ENCODE measurements around the gene WT1.
A peak's percentile ranks its signal among the peaks of the same experiment; 100 is the strongest.

WT1 gene

DNA sequence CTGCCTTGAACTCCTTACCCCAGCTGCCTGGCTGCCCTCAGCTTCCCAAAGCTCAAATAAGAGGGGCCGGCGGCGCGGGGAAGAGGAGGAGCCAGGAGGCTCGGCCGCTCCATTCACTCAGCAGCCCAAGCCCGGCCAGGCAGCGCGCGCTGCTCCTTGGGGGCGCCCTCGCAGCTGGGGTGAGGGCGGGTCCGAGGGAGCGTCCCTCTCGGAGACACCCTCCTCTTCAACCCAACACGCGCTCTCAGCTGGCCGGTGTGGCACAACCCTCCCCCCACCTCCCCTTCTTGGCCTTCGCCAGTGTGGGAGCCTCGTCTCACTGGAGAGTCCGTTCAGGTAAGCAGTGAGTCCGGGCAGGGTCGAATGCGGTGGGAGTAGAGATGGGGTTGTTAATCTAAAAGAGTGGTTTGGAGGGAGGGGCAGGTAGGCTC, at the start of gene WT1:
TSS of gene WT1 (minus strand) at position 29 of the 431 bp plus-strand sequence.
- CTCF ChIA-PET: interaction anchor here (0.6 kb wide), 1 partner anchor 114 kb away, joined by 3 read pairs; no protein-coding TSS in a partner anchor
- H3K4me3 ChIP-seq (ENCODE audit: low read depth, low read length): peak within 1 kb of the TSS; percentile 64
- no peaks in the 10 kb centered on the region for H3K9me3 ChIP-seq (ENCODE audit: control insufficient read depth, insufficient read depth, low read depth, low read length)
- no peaks in the 10 kb centered on the region for H3K36me3 ChIP-seq (ENCODE audit: control insufficient read depth in 2 of 2, insufficient read depth in 1 of 2, low read length in 2 of 2)
- no peak within 1 kb of the TSS; the same call in 1 of the 2 replicates for H3K27ac ChIP-seq (ENCODE audit: extremely low read depth, low read depth, low read length)
- POLR2A ChIA-PET: interaction anchor here (1.4 kb wide), 1 partner anchor 15 kb away, joined by 4 read pairs; no protein-coding TSS in a partner anchor
- H3K4me1 ChIP-seq (ENCODE audit: control insufficient read depth, insufficient read depth, low read length): no peaks in the 10 kb centered on the region
- TF ChIP-seq ZBTB20 (tag by site-specific recombination; IDR thresholded peaks at IDR 0.05) (no peak), ZNF529 (tag by site-specific recombination; IDR thresholded peaks at IDR 0.05; ENCODE audit: insufficient replicate concordance) (no peak), KLF7 (tag by site-specific recombination; IDR thresholded peaks at IDR 0.05; ENCODE audit: borderline replicate concordance) (no peak), ZFHX2 (tag by site-specific recombination; conservative IDR thresholded peaks at IDR 0.05) (0 out of 2 replicates have a peak, but pooled peaks have one; percentile 16), ZFP41 (tag by site-specific recombination; IDR thresholded peaks at IDR 0.05; ENCODE audit: borderline replicate concordance) (no peak), INSM2 (tag by site-specific recombination; IDR thresholded peaks at IDR 0.05) (no peak), ZNF423 (tag by site-specific recombination; IDR thresholded peaks at IDR 0.05) (no peak), ZNF292 (tag by site-specific recombination; IDR thresholded peaks at IDR 0.05; ENCODE audit: borderline replicate concordance, low read depth) (no peak), ZNF510 (tag by site-specific recombination; IDR thresholded peaks at IDR 0.05; ENCODE audit: insufficient replicate concordance) (no peak), ZNF366 (tag by site-specific recombination; conservative IDR thresholded peaks at IDR 0.05) (no peak), ZNF146 (tag by site-specific recombination; IDR thresholded peaks at IDR 0.05) (no peak), KLF8 (tag by site-specific recombination; IDR thresholded peaks at IDR 0.05) (no peak), ZNF654 (tag by site-specific recombination; IDR thresholded peaks at IDR 0.05; ENCODE audit: low read depth) (no peak), ZNF501 (tag by site-specific recombination; IDR thresholded peaks at IDR 0.05) (no peak), ZBTB17 (tag by site-specific recombination; IDR thresholded peaks at IDR 0.05) (no peak), ZFP37 (tag by site-specific recombination; IDR thresholded peaks at IDR 0.05) (no peak), SCRT1 (tag by site-specific recombination; IDR thresholded peaks at IDR 0.05; ENCODE audit: borderline replicate concordance) (no peak), ZNF184 (tag by site-specific recombination; IDR thresholded peaks at IDR 0.05) (no peak), YY2 (tag by site-specific recombination; IDR thresholded peaks at IDR 0.05) (no peak), ZNF747 (tag by site-specific recombination; IDR thresholded peaks at IDR 0.05) (no peak), GLIS2 (tag by site-specific recombination; IDR thresholded peaks at IDR 0.05) (peak; percentile 47; the same call in 1 of the 2 replicates), ZIC2 (tag by site-specific recombination; IDR thresholded peaks at IDR 0.05) (no peak), ZNF416 (tag by site-specific recombination; IDR thresholded peaks at IDR 0.05) (no peak), ZNF623 (tag by site-specific recombination; IDR thresholded peaks at IDR 0.05) (no peak), ZNF561 (tag by site-specific recombination; IDR thresholded peaks at IDR 0.05; ENCODE audit: borderline replicate concordance) (no peak), SP3 (tag by site-specific recombination; IDR thresholded peaks at IDR 0.05) (peak; percentile 35; the same call in 1 of the 2 replicates)
- TF ChIP-seq, protein P1, sequence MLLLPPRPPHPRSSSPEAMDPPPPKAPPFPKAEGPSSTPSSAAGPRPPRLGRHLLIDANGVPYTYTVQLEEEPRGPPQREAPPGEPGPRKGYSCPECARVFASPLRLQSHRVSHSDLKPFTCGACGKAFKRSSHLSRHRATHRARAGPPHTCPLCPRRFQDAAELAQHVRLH (tag by site-specific recombination; IDR thresholded peaks at IDR 0.05): no peak
- TF ChIP-seq, protein P2, sequence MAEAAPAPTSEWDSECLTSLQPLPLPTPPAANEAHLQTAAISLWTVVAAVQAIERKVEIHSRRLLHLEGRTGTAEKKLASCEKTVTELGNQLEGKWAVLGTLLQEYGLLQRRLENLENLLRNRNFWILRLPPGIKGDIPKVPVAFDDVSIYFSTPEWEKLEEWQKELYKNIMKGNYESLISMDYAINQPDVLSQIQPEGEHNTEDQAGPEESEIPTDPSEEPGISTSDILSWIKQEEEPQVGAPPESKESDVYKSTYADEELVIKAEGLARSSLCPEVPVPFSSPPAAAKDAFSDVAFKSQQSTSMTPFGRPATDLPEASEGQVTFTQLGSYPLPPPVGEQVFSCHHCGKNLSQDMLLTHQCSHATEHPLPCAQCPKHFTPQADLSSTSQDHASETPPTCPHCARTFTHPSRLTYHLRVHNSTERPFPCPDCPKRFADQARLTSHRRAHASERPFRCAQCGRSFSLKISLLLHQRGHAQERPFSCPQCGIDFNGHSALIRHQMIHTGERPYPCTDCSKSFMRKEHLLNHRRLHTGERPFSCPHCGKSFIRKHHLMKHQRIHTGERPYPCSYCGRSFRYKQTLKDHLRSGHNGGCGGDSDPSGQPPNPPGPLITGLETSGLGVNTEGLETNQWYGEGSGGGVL (tag by site-specific recombination; IDR thresholded peaks at IDR 0.05): peak; percentile 42
- TF ChIP-seq, protein P3, sequence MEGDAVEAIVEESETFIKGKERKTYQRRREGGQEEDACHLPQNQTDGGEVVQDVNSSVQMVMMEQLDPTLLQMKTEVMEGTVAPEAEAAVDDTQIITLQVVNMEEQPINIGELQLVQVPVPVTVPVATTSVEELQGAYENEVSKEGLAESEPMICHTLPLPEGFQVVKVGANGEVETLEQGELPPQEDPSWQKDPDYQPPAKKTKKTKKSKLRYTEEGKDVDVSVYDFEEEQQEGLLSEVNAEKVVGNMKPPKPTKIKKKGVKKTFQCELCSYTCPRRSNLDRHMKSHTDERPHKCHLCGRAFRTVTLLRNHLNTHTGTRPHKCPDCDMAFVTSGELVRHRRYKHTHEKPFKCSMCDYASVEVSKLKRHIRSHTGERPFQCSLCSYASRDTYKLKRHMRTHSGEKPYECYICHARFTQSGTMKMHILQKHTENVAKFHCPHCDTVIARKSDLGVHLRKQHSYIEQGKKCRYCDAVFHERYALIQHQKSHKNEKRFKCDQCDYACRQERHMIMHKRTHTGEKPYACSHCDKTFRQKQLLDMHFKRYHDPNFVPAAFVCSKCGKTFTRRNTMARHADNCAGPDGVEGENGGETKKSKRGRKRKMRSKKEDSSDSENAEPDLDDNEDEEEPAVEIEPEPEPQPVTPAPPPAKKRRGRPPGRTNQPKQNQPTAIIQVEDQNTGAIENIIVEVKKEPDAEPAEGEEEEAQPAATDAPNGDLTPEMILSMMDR (tag by site-specific recombination; IDR thresholded peaks at IDR 0.05): peak; percentile 42; the same call in 1 of the 2 replicates
- TF ChIP-seq, protein P4, sequence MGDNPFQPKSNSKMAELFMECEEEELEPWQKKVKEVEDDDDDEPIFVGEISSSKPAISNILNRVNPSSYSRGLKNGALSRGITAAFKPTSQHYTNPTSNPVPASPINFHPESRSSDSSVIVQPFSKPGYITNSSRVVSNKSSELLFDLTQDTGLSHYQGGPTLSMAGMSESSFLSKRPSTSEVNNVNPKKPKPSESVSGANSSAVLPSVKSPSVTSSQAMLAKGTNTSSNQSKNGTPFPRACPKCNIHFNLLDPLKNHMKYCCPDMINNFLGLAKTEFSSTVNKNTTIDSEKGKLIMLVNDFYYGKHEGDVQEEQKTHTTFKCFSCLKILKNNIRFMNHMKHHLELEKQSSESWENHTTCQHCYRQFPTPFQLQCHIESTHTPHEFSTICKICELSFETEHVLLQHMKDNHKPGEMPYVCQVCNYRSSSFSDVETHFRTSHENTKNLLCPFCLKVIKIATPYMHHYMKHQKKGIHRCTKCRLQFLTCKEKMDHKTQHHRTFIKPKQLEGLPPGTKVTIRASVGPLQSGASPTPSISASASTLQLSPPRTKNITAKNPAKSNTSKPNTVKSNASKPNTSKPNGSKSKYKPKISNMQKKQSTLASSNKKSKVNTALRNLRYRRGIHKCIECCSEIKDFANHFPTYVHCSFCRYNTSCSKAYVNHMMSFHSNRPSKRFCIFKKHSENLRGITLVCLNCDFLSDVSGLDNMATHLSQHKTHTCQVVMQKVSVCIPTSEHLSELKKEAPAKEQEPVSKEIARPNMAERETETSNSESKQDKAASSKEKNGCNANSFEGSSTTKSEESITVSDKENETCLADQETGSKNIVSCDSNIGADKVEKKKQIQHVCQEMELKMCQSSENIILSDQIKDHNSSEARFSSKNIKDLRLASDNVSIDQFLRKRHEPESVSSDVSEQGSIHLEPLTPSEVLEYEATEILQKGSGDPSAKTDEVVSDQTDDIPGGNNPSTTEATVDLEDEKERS (tag by site-specific recombination; IDR thresholded peaks at IDR 0.05): no peak

Measured in HEK293 (cell line).